HG03095 (cell line): ENCODE measurements around the gene WIPI1.
"Not testable (repeated sequence)": the region's sequence is repeated elsewhere in the genome, so short reads cannot be mapped to it uniquely, and the experiment has no call there.

Experiments
- ATAC-seq: cut with Tn5 transposase; IDR thresholded peaks from one replicate; pipeline ENCODE4 v1.9.1; 2021; ENCODE audit warnings: moderate library complexity; ENCODE audit not compliant: unreplicated experiment

Gene WIPI1

DNA sequence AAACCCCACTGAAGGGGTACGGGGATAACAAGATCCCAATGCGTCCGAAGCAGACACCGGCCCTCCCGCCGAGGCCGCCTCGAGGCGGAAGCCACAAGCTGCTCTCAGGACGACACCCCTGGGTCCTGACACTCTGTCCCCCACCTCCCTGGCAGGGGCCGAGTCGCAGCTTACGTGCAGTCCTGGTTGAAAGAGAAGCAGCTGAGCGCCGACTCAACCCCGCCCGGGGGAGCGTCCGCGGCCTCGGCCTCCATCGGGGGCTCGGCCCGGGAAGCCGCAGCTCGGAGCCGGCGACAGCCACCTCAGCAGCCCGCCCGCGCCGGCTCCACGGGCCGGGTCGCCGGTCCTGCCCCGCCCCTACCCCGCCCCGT lies at the start of gene WIPI1:
WIPI1 (minus strand) TSS at position 329 of the 371 bp plus-strand sequence; CDS start at position 254, 75 bp downstream.
- peak; percentile 19 for ATAC-seq

DNA sequence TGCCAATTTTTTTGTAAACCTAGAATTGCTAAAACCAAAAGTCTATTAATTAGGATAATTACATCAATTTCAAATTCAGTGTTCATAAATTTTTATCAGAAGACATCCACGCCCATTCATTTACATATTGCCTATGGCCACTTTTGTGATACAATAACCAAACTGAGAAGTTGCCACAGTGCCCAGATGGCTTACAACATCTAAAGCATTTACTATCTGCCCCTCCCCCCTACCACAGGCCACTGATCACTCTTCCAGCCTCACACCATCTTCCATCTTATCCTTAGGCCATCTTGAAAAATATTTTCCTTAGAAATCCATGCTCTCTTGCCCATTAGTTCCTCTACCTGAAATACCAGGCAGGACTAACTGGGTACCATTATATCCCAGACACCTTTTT lies 48.7 kb upstream of the WIPI1 start:
- no peak for ATAC-seq

DNA sequence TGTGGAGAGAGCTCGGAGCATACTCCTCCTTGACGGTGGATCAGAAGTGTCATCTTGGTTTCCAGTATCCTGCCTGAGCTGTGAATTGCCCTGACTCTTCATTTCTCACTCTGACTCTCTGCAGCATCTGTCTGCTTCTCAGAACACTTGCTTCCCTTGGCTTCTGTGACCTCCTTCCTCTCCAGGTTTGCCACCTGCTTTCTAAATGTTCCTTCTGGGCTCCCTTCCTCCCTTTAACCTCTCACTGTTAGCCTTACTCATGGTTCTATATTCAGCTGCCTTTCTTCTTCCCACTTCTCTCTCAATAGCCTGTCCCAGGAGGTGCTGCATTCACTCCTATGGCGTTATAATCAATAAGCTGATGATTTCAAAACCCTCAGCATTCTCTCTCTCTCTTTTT lies 43.8 kb upstream of the WIPI1 start:
- ATAC-seq: no peak

GRCh38 chr17:68499587-68499986 lies 42.3 kb upstream of the WIPI1 start:
- no peak for ATAC-seq

GRCh38 chr17:68498479-68499326 lies 41.4 kb upstream of the WIPI1 start:
- peak; percentile 11 for ATAC-seq

- peak; percentile 94 for ATAC-seq
Observed at GRCh38 chr17:68497885-68498319, 40.6 kb upstream of the WIPI1 start.

DNA sequence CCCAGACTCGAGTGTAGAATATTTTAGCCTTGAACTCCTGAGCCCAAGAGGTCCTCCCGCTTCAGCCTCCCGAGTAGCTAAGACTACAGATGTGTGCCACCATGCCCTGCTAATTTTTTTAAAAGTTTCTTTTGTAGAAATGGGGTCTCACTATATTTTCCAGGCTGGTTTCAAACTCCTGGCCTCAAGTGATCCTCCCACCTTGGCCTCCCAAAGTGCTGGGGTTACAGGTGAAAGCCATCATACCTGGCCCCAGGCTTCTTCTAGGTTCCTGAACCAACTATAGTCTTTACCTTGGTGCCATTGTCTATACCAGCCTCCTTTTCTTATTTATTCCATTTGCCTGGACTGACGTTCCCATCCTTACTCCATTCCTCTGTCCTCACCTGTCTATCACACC lies 37.8 kb upstream of the WIPI1 start:
- no peak for ATAC-seq

- ATAC-seq: not testable (repeated sequence)
Observed at GRCh38 chr17:68492394-68493054, 35.2 kb upstream of the WIPI1 start.

DNA sequence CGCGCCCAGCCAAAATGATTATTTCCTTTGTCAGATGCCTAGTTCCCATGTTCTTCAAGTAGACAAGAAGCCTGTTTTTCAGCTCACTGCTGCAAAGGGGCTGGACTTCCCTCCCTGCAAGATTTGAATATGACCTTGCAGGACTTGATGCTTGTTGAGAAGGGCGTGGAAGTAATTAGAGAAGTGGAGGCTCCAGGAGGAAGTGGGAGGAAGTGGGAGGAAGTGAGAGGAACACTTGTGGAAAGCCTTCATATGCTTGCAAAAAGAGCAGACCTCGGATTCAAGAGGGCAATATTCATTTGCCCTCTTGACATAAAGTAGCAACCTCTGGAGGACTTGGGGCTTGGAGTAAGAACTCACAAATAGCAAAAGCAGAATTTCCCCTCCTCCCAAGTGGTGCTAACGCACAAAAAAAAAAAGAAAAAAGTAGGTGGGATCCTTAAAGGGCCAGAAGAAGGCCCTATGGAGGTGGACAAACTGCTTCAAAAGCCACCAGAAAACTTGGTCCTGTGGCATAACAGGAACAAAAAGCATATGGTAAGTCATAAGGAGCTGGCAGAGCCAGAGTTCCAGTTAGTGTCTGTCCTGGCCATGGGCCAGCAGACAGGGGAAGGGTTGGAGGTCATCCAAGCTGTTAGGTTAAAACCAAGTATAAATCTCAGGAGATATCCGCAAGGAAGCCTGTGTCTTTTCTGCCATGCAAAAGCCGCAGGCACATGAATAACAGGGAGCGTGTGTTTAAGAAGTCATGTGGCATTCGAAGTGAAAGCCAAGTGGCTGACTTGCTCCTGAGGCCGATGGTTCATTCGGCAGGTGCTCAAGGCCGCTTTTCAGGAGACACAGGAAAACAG lies 34.3 kb upstream of the WIPI1 start:
- no peak for ATAC-seq

DNA sequence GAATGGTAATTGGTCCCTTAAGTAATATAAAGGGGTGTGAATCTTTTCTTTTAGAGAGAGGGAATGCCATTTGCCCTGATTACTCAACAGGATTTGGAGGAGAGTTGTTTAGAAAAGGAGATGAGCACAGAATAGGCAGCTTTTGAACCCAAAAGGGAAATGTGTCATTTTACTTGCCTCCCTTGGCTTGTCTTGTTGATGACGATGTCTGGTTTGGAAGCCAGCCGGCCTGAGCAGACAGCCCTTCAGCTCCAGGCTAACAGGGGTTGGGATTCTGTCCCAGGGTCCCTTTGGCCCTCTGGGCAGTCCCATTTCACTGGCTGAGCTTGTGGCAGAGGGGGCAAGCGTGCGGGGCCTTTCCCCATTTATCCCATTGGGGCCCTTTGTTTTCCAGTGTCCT lies 32.6 kb upstream of the WIPI1 start:
- ATAC-seq: no peak

- no peak for ATAC-seq
Observed at GRCh38 chr17:68484458-68484857, 27.2 kb upstream of the WIPI1 start.

DNA sequence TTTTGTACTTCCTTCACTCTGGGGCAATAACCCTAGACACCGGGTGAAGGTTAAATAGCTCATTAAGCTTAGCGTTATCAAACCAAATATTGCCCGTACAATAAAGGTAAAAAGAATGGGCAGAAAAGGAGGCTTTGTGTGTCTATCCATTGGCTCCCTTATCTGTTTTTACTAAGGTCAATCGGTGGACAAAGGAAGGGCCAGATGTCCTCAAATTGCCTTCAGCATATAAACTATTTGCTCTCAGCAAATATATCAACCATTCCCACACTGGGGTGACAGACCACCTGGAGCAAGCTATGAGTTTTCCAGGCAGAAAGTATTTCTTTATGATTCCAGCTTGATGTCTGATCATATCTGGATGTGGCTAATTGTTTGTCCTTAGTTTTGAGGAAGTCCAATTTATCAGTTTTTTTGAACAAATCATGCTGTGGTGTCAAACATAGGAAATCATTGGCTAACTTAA lies 25.3 kb upstream of the WIPI1 start:
- no peak for ATAC-seq

DNA sequence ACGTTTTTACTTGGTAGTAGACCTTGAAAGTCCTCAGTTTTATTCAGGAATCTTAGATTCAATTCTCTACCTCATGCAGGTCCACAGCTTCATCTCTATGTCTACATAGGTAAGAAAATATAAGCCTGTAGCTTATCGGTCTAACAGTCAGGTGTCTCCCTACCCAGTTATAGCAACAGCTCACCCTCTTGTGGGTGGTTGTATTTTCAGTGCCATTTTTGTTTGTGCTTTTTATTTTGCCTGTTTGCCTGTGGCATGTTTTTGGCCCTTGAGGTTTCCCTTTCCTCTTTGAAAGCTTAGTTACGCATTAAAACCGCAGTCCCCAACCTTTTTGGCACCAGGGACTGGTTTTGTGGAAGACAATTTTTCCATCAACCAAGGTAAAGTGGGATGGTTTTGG lies 23.6 kb upstream of the WIPI1 start:
- ATAC-seq: no peak

DNA sequence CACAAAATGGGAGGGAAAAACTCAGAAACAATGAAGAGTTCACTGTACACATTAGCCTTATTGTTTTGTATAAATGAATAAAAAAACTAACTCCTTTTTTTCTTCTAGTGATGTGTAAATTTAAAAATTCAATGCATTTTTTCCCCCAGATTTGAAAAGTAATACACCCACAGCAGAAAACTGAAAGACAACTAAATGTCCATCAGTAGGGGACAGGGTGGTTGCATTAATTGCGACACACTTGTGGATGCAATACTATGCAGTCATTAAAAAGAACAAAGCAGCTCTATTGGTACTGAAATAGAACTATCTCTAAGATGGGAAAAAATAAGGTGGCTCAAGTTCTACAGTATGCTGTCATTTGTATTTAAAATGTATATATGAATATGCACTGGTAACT lies 13.7 kb upstream of the WIPI1 start:
- ATAC-seq: no peak

DNA sequence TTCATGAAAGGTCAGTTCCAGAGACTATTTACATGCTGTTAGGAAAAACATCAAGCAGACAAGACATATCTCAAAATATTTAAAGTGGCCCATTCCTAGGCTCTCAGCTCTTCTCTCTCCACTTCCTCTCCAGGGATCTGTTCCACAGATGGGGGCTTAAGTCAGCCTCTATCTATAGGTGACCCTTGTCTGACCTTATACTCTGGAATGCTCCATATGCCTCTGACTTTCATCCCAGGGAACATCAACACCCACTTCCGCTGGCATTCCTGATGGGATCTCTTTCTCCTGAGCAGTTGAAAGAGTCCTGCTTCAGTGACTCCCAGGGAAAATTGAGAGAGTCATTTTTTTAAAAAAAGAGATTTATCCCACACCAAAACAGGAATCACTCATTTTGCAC lies 11.5 kb upstream of the WIPI1 start:
- no peak for ATAC-seq

DNA sequence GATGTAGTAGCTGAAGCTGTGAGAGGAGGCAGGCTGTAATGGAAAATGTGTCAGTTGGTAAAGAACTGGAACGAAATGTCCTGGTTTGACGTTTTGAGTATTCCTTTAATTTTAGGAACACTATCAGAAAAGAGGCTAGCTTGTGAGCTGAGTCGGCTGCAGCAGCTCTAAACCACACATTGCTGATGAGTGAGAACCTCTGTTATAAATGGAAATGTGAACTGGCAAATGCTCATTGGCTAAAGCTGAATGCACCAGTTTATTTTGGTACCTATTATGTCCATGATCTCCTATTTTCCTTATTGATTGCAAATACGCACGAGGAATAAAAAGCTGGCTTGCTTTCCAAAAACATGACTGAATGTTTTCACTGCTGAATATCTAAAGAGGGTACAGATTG lies 11.0 kb upstream of the WIPI1 start:
- no peak for ATAC-seq

GRCh38 chr17:68463211-68464019 lies 6.1 kb upstream of the WIPI1 start:
- ATAC-seq: no peak

DNA sequence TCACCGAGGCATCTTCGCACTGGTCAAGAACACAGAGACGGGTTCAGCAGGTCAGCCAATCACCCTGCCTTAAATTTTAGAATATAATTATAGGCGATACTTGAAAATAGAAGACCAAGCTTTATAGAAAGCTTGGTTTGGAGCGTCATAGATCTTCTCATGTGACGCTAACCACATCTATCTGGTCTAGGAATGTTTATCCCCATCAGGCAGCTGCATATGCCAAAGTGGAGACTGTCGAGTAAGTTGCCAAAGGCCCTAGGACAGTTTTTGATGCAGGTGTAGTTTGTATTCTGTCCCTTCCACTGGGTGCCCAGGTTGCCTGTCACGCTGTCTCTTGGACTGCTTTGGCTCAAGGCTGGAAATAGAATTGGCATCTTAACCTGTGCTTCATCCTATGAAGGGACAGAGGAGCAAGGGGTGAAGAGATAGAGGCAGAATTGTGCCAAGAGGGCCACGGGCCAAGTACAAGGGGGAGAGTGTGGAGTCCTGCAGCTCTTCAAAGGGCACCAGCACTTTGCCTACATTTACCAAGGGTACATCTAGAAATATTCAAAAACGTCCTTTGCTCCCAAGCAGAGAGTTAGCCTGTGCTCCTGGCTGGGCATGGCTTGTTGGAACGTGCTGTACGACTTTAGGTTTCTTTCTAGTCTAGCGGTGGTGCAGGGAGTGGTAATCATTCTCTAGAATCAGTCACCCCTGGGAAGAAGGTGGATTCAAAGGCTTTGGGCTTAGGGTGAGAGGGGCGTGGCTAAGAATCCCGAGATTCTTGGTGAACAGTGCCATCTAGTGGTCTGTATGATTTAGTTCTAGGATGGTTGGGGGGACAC lies 5.3 kb upstream of the WIPI1 start:
- ATAC-seq: peak; percentile 27

DNA sequence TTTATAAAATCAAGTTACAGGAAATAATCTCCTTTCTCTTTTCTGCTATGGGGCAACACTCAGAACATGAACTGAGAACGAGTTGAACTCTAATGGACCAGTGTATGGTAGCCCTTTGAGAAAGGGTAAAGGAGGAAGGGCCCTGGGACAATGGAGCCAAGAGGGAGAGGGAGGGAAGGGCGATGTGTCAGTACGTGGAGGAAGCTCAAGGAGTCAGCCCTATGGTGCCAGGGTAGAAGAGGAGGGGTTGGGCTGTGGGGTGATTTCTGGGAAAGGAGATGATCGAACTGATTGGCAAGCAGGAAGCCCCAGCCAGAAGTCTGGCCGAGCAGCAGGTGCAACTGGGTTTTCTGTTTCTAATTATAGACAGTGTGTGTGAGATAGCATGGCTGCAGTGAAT lies 4.3 kb upstream of the WIPI1 start:
- ATAC-seq: no peak

DNA sequence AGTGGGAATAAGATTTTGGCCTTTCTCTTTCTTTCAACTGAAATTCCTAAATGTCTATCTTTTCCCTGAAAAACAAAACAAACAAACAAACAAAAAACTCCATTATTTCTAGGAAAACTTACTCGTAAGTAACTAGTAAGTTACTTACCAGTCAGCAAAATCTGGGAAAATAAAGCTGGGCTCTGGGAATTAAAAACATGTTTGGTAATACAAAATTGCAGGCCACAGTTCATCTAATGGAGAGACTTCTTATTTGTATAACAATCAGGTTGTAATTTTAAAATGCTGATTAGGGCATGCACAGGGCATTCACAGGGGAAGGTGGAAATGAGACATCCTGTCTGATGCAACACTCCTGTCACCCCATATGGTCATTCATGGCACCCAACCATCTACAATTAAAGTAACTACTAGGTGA lies 3.8 kb upstream of the WIPI1 start:
- no peak for ATAC-seq
